ENCODE results near the gene KCNA1. TPM values are rescaled to one million over a fixed set of nuclear protein-coding genes. Genes with fewer than 3 reads are reported as not detected.
A peak's percentile ranks its signal among the peaks of the same experiment; 100 is the strongest.

The KCNA1 gene
- total RNA-seq, 1 donor from 2014 or later: 5.2 TPM

GRCh38 chr12:4909410-4909733 lies 333 bp upstream of the KCNA1 start:
- intact Hi-C loops (cut with DNase I): no loop called here
- ATAC-seq: no peak
- DNase-seq (ENCODE audit: low spot score): peak; percentile 59

- no peak for ATAC-seq
- intact Hi-C loops (cut with DNase I): no loop called here
- DNase-seq (ENCODE audit: low spot score): no peak
Observed at GRCh38 chr12:4910502-4911315, 1.0 kb downstream of the KCNA1 start.

GRCh38 chr12:4911316-4911994 lies 1.8 kb downstream of the KCNA1 start:
- DNase-seq (ENCODE audit: low spot score) (no peak), ATAC-seq (no peak)
- intact Hi-C loops (cut with DNase I): no loop called here

GRCh38 chr12:4914720-4915119 lies 5.0 kb downstream of the KCNA1 start:
- ATAC-seq: no peak
- DNase-seq (ENCODE audit: low spot score): no peak
- intact Hi-C loops (cut with DNase I): no loop called here

- no peak for ATAC-seq
- intact Hi-C loops (cut with DNase I): no loop called here
- DNase-seq (ENCODE audit: low spot score): no peak
Observed at GRCh38 chr12:4915752-4916151, 6.0 kb downstream of the KCNA1 start.

GRCh38 chr12:4918950-4919660 lies 9.4 kb downstream of the KCNA1 start:
- ATAC-seq (no peak), DNase-seq (ENCODE audit: low spot score) (no peak)
- intact Hi-C loops (cut with DNase I): no loop called here

GRCh38 chr12:4932576-4932975 lies 22.9 kb downstream of the KCNA1 start:
- DNase-seq (ENCODE audit: low spot score): no peak
- no peak for ATAC-seq
- intact Hi-C loops (cut with DNase I): no loop called here

- ATAC-seq: no peak
- intact Hi-C loops (cut with DNase I): no loop called here
- no peak for DNase-seq (ENCODE audit: low spot score)
Observed at GRCh38 chr12:4933411-4933810, 23.7 kb downstream of the KCNA1 start.

- ATAC-seq: no peak
- intact Hi-C loops (cut with DNase I): no loop called here
Observed at GRCh38 chr12:4934407-4935035, 24.8 kb downstream of the KCNA1 start.

GRCh38 chr12:4938900-4939299 lies 29.2 kb downstream of the KCNA1 start:
- ATAC-seq: no peak
- DNase-seq (ENCODE audit: low spot score): no peak
- intact Hi-C loops (cut with DNase I): no loop called here

More at GRCh38 chr12:4934407-4935035, 24.8 kb downstream of the KCNA1 start:
- DNase-seq (ENCODE audit: low spot score): no peak

- ATAC-seq (no peak), DNase-seq (ENCODE audit: low spot score) (no peak)
- intact Hi-C loops (cut with DNase I): no loop called here
Observed at GRCh38 chr12:4939418-4940023, 29.8 kb downstream of the KCNA1 start.

GRCh38 chr12:4943067-4943937 lies 33.6 kb downstream of the KCNA1 start:
- intact Hi-C loops (cut with DNase I): no loop called here
- ATAC-seq: no peak
- DNase-seq (ENCODE audit: low spot score): no peak

GRCh38 chr12:4943938-4944284 lies 34.2 kb downstream of the KCNA1 start:
- no peak for ATAC-seq
- intact Hi-C loops (cut with DNase I): no loop called here
- no peak for DNase-seq (ENCODE audit: low spot score)

- DNase-seq (ENCODE audit: low spot score): no peak
- ATAC-seq: no peak
- intact Hi-C loops (cut with DNase I): no loop called here
Observed at GRCh38 chr12:4947253-4947652, 37.5 kb downstream of the KCNA1 start.

GRCh38 chr12:4951083-4951482 lies 41.4 kb downstream of the KCNA1 start:
- ATAC-seq (no peak), DNase-seq (ENCODE audit: low spot score) (no peak)
- intact Hi-C loops (cut with DNase I): no loop called here

GRCh38 chr12:4951601-4952000 lies 41.9 kb downstream of the KCNA1 start:
- intact Hi-C loops (cut with DNase I): no loop called here
- ATAC-seq (no peak), DNase-seq (ENCODE audit: low spot score) (no peak)

- no peak for DNase-seq (ENCODE audit: low spot score)
- no peak for ATAC-seq
- intact Hi-C loops (cut with DNase I): no loop called here
Observed at GRCh38 chr12:4954621-4955354, 45.1 kb downstream of the KCNA1 start.

GRCh38 chr12:4956054-4956453 lies 46.3 kb downstream of the KCNA1 start:
- ATAC-seq (no peak), DNase-seq (ENCODE audit: low spot score) (no peak)
- intact Hi-C loops (cut with DNase I): no loop called here
